Neural cell (in vitro differentiated cells): ENCODE measurements around the gene DNM2.

ENCODE experiments used
- CTCF ChIP-seq: fragments of 450-650 bp; IDR thresholded peaks from 2 replicates; pipeline ENCODE4 v1.5.1; 2014; ENCODE audit warnings: antibody characterized with exemption, mild to moderate bottlenecking, moderate library complexity; ENCODE audit not compliant: poor library complexity, severe bottlenecking
- EZH2 ChIP-seq: fragments of 200-600, 300-800 bp; shearing (Covaris generic), sonication (generic); IDR thresholded peaks from 2 replicates; pipeline ENCODE4 v1.6.1; 2014; ENCODE audit warnings: antibody characterized with exemption, low read length, borderline replicate concordance, mild to moderate bottlenecking; ENCODE audit not compliant: insufficient read depth, poor library complexity, severe bottlenecking
- POLR2AphosphoS5 ChIP-seq: IDR thresholded peaks from 2 replicates; pipeline ENCODE4 v1.6.1; 2012
- RAD21 ChIP-seq: fragments of 450-650 bp; conservative IDR thresholded peaks from 2 replicates; pipeline ENCODE4 v1.6.1; 2014; ENCODE audit warnings: antibody characterized with exemption, mild to moderate bottlenecking, moderate library complexity

- no peak for TF ChIP-seq RAD21
- no peak for TF ChIP-seq CTCF
- no peak for TF ChIP-seq POLR2AphosphoS5
- TF ChIP-seq EZH2 = no peak
Measured at GRCh38 chr19:10678813-10679212, 39.1 kb upstream of the DNM2 start.
